ENCODE data around the gene SERP2. TPM values are rescaled to one million over a fixed set of nuclear protein-coding genes. Genes with fewer than 3 reads are reported as not detected.

Gene SERP2
- total RNA-seq, 1 donor from 2014 or later, result 22.3 TPM

DNA sequence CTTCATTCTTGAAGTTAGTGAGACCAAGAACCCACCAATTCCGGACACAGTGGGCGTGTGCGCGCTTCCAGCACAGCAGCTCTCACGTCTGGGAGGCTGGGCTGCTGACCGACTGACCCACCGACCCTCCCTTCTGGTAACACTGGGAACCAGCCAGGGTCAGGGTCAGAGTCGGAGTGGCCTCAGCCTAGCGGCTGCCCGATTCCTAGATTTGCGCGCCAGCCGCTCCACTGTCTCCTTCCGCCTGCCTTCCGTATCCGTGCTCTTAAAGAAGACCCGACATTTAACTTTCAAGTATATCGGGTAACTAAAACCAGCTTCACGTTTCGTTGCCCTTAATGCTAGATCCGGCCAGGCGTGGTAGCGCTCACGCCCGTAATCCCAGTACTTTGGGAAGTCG is 41.1 kb downstream of the SERP2 start:
- H3K4me1 Mint-ChIP-seq (ENCODE audit: low read depth, unreplicated experiment), result peaks cover 6% of the 10 kb centered on the region
- H3K27ac Mint-ChIP-seq (ENCODE audit: unreplicated experiment), result no peak overlapping the region
- TF ChIP-seq, protein P1, sequence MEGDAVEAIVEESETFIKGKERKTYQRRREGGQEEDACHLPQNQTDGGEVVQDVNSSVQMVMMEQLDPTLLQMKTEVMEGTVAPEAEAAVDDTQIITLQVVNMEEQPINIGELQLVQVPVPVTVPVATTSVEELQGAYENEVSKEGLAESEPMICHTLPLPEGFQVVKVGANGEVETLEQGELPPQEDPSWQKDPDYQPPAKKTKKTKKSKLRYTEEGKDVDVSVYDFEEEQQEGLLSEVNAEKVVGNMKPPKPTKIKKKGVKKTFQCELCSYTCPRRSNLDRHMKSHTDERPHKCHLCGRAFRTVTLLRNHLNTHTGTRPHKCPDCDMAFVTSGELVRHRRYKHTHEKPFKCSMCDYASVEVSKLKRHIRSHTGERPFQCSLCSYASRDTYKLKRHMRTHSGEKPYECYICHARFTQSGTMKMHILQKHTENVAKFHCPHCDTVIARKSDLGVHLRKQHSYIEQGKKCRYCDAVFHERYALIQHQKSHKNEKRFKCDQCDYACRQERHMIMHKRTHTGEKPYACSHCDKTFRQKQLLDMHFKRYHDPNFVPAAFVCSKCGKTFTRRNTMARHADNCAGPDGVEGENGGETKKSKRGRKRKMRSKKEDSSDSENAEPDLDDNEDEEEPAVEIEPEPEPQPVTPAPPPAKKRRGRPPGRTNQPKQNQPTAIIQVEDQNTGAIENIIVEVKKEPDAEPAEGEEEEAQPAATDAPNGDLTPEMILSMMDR (IDR thresholded peaks at IDR 0.05; ENCODE audit: partially characterized antibody, unreplicated experiment), result no peak
- peaks cover 6% of the 10 kb centered on the region for H3K27me3 Mint-ChIP-seq (ENCODE audit: unreplicated experiment)
- H3K36me3 Mint-ChIP-seq (ENCODE audit: unreplicated experiment), result no peaks in the 10 kb centered on the region
- H3K9me3 Mint-ChIP-seq (ENCODE audit: unreplicated experiment), result peaks cover 3% of the 10 kb centered on the region
- H3K4me3 Mint-ChIP-seq (ENCODE audit: unreplicated experiment), result no peak overlapping the region
- DNase-seq, result no peak

DNA sequence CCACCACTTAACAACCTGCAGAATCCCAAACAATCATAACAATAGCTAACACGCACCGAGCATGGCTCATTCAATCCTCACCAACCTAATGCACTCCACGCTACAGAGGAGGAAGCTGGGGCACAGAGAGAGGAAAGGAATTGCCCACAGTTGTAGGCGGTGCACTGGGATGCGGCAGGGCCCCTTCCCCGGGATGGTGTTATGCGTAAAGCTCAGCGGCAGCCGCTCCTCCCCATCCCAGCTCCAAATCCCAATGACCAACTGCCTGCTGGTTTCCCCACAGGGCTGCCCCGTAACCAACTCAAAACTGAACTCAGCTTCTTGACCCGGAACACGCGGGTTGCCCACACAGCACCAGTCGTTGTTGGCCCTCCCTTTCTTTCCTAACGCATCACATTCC is 42.2 kb downstream of the SERP2 start:
- Mint-ChIP-seq H3K9me3 (ENCODE audit: unreplicated experiment) (peaks cover 3% of the 10 kb centered on the region), H3K36me3 (ENCODE audit: unreplicated experiment) (no peaks in the 10 kb centered on the region), H3K4me1 (ENCODE audit: low read depth, unreplicated experiment) (peaks cover 7% of the 10 kb centered on the region), H3K27ac (ENCODE audit: unreplicated experiment) (no peak overlapping the region), H3K4me3 (ENCODE audit: unreplicated experiment) (no peak overlapping the region), H3K27me3 (ENCODE audit: unreplicated experiment) (peaks cover 5% of the 10 kb centered on the region)
- DNase-seq, result no peak
- TF ChIP-seq, protein P1 (IDR thresholded peaks at IDR 0.05; ENCODE audit: partially characterized antibody, unreplicated experiment), result no peak

DNA sequence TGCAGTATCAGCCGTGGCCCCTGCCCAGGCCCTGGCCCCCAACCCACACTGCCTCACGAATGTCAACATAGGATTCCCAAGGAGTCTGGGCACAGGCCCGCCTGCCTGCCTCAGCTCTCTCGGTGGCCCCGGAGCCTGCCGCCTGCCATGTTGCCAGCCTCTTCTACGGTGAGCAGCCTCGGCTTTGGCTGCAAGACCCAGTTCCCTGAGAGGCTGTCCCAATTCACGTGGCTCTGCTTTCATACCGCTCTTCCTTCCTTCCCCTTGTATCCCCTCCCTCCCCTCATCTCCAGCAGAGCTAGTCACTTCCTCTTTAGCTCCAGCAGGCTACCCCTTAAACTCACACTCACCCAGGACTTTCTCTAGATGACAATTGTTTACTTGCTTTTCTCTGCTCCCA is 42.7 kb downstream of the SERP2 start:
- Mint-ChIP-seq H3K4me3 (ENCODE audit: unreplicated experiment) (no peak overlapping the region), H3K27ac (ENCODE audit: unreplicated experiment) (no peak overlapping the region), H3K36me3 (ENCODE audit: unreplicated experiment) (no peaks in the 10 kb centered on the region), H3K4me1 (ENCODE audit: low read depth, unreplicated experiment) (peaks cover 10% of the 10 kb centered on the region), H3K27me3 (ENCODE audit: unreplicated experiment) (peaks cover 5% of the 10 kb centered on the region), H3K9me3 (ENCODE audit: unreplicated experiment) (peaks cover 3% of the 10 kb centered on the region)
- DNase-seq, result no peak
- TF ChIP-seq, protein P1 (IDR thresholded peaks at IDR 0.05; ENCODE audit: partially characterized antibody, unreplicated experiment), result no peak

DNA sequence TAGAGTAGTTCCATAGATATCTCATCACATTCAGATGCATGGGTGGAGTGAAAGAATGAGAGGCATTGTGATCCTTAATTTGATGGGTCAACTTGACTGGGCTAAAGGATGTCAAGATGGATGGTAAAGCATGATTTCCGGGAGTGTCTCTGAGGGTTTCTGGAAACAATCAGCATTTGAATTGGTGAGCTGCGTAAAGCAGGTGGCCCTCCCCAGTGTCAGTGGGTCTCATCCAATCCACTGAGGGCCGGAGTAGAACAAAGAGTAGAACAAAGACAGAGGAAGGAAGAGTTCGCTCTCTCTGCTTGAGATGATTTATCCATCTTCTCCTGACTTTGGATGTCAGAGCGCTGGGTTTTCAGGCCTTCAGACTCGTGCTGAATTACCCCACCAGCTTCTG is 43.1 kb downstream of the SERP2 start:
- Mint-ChIP-seq H3K9me3 (ENCODE audit: unreplicated experiment) (peaks cover 3% of the 10 kb centered on the region), H3K4me1 (ENCODE audit: low read depth, unreplicated experiment) (peaks cover 11% of the 10 kb centered on the region), H3K4me3 (ENCODE audit: unreplicated experiment) (no peak overlapping the region), H3K36me3 (ENCODE audit: unreplicated experiment) (no peaks in the 10 kb centered on the region), H3K27me3 (ENCODE audit: unreplicated experiment) (peaks cover 5% of the 10 kb centered on the region), H3K27ac (ENCODE audit: unreplicated experiment) (no peak overlapping the region)
- no peak for DNase-seq
- TF ChIP-seq, protein P1 (IDR thresholded peaks at IDR 0.05; ENCODE audit: partially characterized antibody, unreplicated experiment), result no peak

DNA sequence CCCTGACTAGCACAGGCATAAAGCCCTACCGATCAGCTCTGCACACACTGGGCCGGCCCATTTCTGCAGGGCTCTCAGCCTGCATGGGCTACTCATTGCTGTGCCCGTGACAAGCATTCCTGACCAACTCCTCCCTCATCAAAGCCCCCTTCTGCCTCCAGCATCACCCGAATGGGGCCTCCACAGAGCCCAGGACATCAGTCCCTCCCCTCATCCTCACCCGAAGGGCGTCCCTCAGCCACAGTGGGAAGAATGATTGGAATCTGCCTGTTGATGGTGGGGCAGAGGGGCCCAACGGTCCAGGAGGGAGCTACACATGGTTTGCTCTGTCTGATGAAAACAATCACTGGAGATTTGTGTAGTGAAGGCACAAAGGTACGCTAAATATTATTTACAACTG is 43.8 kb downstream of the SERP2 start:
- TF ChIP-seq, protein P1 (IDR thresholded peaks at IDR 0.05; ENCODE audit: partially characterized antibody, unreplicated experiment), result no peak
- Mint-ChIP-seq H3K4me3 (ENCODE audit: unreplicated experiment) (no peak overlapping the region), H3K27ac (ENCODE audit: unreplicated experiment) (no peak overlapping the region), H3K4me1 (ENCODE audit: low read depth, unreplicated experiment) (peaks cover 12% of the 10 kb centered on the region), H3K9me3 (ENCODE audit: unreplicated experiment) (peaks cover 3% of the 10 kb centered on the region), H3K27me3 (ENCODE audit: unreplicated experiment) (peaks cover 2% of the 10 kb centered on the region), H3K36me3 (ENCODE audit: unreplicated experiment) (no peaks in the 10 kb centered on the region)
- DNase-seq, result no peak
